ENCODE data around the gene CDH8. TPM values are rescaled to one million over a fixed set of nuclear protein-coding genes. Genes with fewer than 3 reads are reported as not detected.
A peak's percentile ranks its signal among the peaks of the same experiment; 100 is the strongest.

The CDH8 gene
- total RNA-seq, 1 donor from 2014 or later = not detected

DNA sequence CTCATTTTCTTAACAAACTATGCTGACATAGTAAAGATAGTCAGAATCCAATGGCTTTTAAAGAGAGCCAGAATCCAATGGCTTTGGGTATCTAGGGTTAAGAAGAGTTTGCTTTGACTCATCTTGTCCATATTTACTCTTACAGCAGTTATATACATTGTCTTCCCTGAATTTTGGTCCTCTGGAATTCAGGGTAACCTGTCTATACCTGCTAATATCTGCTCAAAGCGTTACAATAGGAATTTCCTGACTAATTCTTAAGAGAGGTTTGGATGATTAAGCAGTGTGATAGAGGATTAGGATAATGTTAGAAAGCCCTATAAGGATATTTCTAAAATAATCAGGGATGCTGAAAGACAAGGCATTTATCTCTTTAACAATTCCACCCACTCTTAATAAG is 2.0 kb upstream of the CDH8 start:
- no peak overlapping the region for H3K27ac ChIP-seq
- peaks cover 0 to 4% of the 10 kb centered on the region in 2 donors for H3K4me1 ChIP-seq
- no peak for DNase-seq (ENCODE audit: low spot score in 2 of 2)
- no peaks in the 10 kb centered on the region for H3K27me3 ChIP-seq
- no peaks in the 10 kb centered on the region for H3K9me3 ChIP-seq
- no peaks in the 10 kb centered on the region for H3K36me3 ChIP-seq
- TF ChIP-seq, protein P1, sequence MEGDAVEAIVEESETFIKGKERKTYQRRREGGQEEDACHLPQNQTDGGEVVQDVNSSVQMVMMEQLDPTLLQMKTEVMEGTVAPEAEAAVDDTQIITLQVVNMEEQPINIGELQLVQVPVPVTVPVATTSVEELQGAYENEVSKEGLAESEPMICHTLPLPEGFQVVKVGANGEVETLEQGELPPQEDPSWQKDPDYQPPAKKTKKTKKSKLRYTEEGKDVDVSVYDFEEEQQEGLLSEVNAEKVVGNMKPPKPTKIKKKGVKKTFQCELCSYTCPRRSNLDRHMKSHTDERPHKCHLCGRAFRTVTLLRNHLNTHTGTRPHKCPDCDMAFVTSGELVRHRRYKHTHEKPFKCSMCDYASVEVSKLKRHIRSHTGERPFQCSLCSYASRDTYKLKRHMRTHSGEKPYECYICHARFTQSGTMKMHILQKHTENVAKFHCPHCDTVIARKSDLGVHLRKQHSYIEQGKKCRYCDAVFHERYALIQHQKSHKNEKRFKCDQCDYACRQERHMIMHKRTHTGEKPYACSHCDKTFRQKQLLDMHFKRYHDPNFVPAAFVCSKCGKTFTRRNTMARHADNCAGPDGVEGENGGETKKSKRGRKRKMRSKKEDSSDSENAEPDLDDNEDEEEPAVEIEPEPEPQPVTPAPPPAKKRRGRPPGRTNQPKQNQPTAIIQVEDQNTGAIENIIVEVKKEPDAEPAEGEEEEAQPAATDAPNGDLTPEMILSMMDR (IDR thresholded peaks at IDR 0.05) = no peak
- no peak overlapping the region for H3K4me3 ChIP-seq
- intact Hi-C loops (cut with DNase I) = loop anchor here (10.0 kb wide), 2 partner anchors 93 to 243 kb away; no protein-coding TSS in a partner anchor

DNA sequence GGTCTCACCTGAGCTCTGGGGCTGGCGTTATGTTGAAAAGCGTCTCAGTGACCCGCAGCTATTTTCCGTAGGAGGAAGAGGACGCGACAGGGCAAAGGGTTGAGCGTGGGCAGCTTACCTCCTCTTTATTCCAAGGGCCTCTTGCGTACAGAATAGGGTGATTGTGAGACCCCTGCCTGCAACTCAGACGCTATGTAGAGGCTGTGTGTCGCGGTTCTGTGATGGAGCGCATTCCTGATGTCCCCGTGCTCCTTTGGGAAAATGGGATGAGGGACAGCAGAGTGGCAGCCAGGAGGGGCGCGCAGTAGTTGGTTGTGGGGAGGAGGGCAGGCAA is 531 bp upstream of the CDH8 start:
- TF ChIP-seq, protein P1 (IDR thresholded peaks at IDR 0.05) = no peak
- intact Hi-C loops (cut with DNase I) = loop anchor here (10.0 kb wide), 2 partner anchors 92 to 242 kb away; no protein-coding TSS in a partner anchor

DNA sequence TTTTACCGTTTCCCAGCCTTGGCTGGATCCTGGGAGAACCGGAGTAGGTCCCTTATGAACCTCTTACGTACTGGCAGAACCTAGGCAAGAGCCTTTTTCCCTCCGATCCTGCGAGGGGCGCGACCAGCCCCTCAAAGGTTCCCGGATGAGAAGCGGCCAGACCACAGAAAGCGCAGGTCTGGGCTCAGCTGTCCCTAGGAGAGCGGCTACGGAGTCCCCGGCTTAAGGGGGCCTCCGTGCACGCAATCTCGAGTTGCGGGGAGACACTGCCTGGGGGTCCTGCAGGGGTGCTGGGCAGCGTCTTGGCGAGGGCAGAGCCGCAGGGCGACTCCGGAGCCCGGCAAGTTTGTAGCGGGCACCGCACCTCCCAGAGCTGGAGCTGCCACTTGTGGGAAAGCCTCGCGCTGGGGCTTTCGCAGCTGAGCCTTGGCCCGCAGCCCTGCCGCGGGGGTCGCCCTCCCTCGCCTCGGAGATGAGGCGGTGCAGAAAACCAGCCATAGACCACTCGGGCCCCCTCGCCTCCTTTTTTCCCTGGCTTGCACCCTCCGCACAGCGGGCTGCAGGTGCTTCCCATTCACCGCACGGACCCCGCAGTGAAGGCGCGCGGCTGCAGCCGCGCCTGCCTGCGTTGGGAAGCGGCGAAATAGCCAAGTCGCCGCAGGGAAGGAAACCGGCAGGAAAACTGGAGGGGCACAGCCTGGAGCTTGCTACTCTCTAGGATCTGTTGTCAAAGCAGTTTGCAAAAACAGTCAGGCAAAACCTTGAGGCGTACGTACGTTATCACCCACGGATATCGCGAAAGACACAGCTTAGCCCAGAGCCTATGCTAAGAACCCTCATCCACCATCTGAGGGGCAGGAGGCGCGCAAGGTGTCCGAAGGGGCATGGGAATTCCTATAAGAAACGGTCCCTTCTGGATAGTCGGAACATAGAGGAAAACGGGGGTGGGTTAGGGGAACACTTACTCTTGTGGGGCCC is 834 bp downstream of the CDH8 start:
- Histone ChIP-seq H3K4me1 (peaks cover 0 to 4% of the 10 kb centered on the region in 2 donors), H3K27ac (peak overlapping the region in 1 of 2 donors; percentile 9), H3K4me3 (peak overlapping the region; percentile 26 to 79), H3K9me3 (no peaks in the 10 kb centered on the region), H3K27me3 (no peaks in the 10 kb centered on the region), H3K36me3 (no peaks in the 10 kb centered on the region)
- TF ChIP-seq, protein P1 (IDR thresholded peaks at IDR 0.05) = no peak
- intact Hi-C loops (cut with DNase I) = loop anchor here (10.0 kb wide), 2 partner anchors 91 to 241 kb away; no protein-coding TSS in a partner anchor
- no peak for DNase-seq (ENCODE audit: low spot score in 2 of 2)

More for the DNA sequence above, 531 bp upstream of the CDH8 start:
- Histone ChIP-seq H3K4me1 (peaks cover 0 to 4% of the 10 kb centered on the region in 2 donors), H3K36me3 (no peaks in the 10 kb centered on the region), H3K27ac (no peak overlapping the region), H3K4me3 (peak overlapping the region; percentile 26 to 79), H3K9me3 (no peaks in the 10 kb centered on the region), H3K27me3 (no peaks in the 10 kb centered on the region)
- no peak for DNase-seq (ENCODE audit: low spot score in 2 of 2)

DNA sequence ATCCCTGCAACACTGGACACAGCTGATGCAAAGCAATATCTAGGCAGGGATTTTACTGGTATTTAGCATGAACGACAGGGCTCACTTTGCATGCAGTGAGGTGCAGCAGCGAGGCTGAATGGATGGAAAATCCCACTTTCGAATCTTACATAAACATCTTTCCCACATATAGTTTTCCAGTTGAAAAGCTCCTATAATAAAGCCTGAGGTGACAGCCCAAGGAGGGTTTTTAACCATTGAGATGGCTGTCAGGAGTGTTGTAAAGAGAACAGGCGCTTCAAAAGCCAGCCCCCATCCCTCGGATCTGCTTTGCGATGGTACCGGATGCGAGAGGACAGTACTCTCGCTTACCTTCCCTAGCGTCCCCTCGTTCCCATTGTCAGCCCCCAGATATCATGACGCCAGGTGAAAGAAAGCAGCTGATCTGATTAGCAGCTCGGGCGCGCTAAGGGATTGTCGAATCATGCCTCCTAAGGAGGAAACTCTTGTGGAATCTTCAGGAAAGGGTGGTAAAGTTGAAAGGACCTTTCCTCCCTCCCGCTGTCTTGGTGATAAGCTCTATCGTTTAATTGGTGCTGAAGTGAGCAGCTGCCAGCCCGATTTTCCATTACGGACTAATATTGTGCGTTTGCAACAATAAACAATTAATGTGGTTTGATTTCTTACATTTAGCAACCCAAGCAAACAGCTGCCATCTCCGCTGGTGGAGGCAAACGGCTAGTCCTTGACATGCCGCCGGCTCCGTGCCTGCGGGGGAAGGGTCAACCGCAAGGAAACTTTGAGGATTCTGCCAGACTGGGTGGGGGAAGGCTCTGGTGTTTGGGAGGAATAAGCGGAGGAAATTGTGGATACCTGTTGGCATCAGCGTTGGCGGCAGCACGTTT is 1.8 kb downstream of the CDH8 start:
- no peaks in the 10 kb centered on the region for H3K27me3 ChIP-seq
- peaks cover 0 to 4% of the 10 kb centered on the region in 2 donors for H3K4me1 ChIP-seq
- H3K36me3 ChIP-seq = no peaks in the 10 kb centered on the region
- intact Hi-C loops (cut with DNase I) = loop anchor here (10.0 kb wide), 2 partner anchors 90 to 240 kb away; no protein-coding TSS in a partner anchor
- TF ChIP-seq, protein P1 (IDR thresholded peaks at IDR 0.05) = no peak
- DNase-seq (ENCODE audit: low spot score in 2 of 2) = no peak
- H3K4me3 ChIP-seq = peak overlapping the region; percentile 26 to 79
- H3K27ac ChIP-seq = no peak overlapping the region
- no peaks in the 10 kb centered on the region for H3K9me3 ChIP-seq

DNA sequence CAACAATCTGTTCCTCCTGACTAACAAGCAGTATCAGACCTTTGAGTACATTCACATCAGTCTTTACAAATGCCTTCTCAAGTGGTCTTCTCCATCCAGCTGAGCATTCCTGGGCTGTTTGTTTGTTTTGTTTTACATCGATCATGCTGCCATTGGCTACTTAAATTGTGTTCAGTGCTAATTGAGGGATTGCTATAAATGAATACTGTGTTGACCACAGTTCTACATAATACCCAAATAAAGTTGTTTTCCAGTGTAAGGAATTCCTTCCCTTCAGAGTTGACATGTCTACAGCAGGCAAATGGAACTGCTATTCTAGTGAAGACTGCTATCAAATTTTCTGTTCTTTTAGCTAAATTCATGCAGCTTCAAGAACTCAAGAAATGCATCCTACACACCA is 3.2 kb downstream of the CDH8 start:
- Histone ChIP-seq H3K27me3 (no peaks in the 10 kb centered on the region), H3K4me3 (no peak overlapping the region), H3K4me1 (peaks cover 0 to 4% of the 10 kb centered on the region in 2 donors), H3K9me3 (no peaks in the 10 kb centered on the region), H3K27ac (no peak overlapping the region), H3K36me3 (no peaks in the 10 kb centered on the region)
- intact Hi-C loops (cut with DNase I) = loop anchor here (10.0 kb wide), 2 partner anchors 88 to 238 kb away; no protein-coding TSS in a partner anchor
- DNase-seq (ENCODE audit: low spot score in 2 of 2) = no peak
- TF ChIP-seq, protein P1 (IDR thresholded peaks at IDR 0.05) = no peak

All from ascending aorta (tissue), 2 donors.